Activated T-cell treated with anti-CD3 and anti-CD28 coated beads, Interleukin-2, amount 50 U/mL, for 24 hours (primary cell): ENCODE results near the gene TENT4A.

Experiments
- DNase-seq: peaks from one replicate; pipeline ENCODE4 v3.0.0-alpha.2; 2020
- H3K27ac Mint-ChIP-seq: 2 replicates; pipeline ENCODE4 v1.8.0; 2020; ENCODE audit warnings: mild to moderate bottlenecking, mixed read lengths
- H3K27me3 Mint-ChIP-seq: 2 replicates; pipeline ENCODE4 v1.8.0; 2020; ENCODE audit warnings: mixed read lengths
- H3K36me3 Mint-ChIP-seq: 2 replicates; pipeline ENCODE4 v1.8.0; 2020; ENCODE audit warnings: low read depth, mixed read lengths
- H3K4me1 Mint-ChIP-seq: 2 replicates; pipeline ENCODE4 v1.8.0; 2020; ENCODE audit warnings: low read depth, mixed read lengths
- H3K4me3 Mint-ChIP-seq: 2 replicates; pipeline ENCODE4 v1.8.0; 2020; ENCODE audit warnings: mild to moderate bottlenecking, moderate library complexity, mixed read lengths
- H3K9me3 Mint-ChIP-seq: 2 replicates; pipeline ENCODE4 v1.8.0; 2020; ENCODE audit warnings: mixed read lengths

The TENT4A gene

GRCh38 chr5:6784481-6784880 is 71.2 kb downstream of the TENT4A start:
- no peak overlapping the region for H3K4me3 Mint-ChIP-seq
- H3K27me3 Mint-ChIP-seq, result peaks cover 12% of the 10 kb centered on the region
- DNase-seq, result no peak
- peaks cover 1% of the 10 kb centered on the region for H3K4me1 Mint-ChIP-seq
- H3K36me3 Mint-ChIP-seq, result no peaks in the 10 kb centered on the region
- H3K9me3 Mint-ChIP-seq, result no peaks in the 10 kb centered on the region
- no peak overlapping the region for H3K27ac Mint-ChIP-seq

DNA sequence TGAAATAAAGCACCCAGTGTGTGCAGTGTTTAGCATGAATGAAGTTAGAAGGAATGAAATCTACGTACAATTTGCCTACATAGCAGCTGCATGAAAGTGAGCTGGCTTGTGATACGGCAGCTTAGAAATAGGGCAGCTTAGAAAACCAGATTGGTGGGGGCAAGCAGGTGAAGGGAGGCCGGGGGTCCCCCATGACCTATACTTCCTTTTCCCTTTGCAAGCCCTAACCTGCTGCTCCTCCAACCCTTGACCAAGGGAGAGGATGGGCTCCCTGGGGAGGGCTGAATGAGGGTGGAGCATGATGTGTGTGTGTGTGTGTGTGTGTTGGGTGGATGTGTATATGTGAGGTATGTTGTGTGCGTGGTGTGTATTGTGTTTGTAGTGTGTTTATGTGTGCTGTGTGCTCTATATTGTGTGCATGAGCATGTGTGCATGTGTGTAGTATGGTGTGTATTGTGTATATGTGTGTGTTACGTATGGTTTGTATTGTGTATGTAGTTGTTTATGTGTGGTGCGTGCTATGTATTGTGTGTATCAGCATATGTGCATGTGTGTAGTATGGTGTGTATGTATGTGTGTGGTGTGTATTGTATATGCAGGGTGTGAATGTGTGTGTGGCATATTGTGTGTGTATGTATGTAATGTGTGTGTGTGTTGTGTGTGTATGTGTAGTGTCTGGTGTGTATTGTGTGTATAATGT is 72.1 kb downstream of the TENT4A start:
- Mint-ChIP-seq H3K9me3 (no peaks in the 10 kb centered on the region), H3K4me3 (no peak overlapping the region), H3K4me1 (peaks cover 1% of the 10 kb centered on the region), H3K27me3 (peaks cover 16% of the 10 kb centered on the region), H3K36me3 (no peaks in the 10 kb centered on the region), H3K27ac (no peak overlapping the region)
- no peak for DNase-seq

DNA sequence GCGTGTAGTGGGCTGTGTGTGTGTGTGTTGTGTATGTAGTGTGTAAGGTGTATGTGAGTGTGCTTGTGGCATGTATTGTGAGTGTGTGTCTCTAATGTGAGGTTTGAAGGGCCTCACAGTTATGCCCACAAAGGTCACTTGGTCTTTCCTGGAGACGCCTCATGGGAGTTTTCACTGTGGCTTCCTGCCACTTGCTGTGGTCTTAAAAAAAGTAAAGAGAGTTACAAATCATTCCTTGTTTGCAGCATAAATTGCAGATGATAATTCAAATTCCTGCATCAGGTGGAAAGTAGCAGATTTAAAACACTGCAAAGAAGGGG is 72.6 kb downstream of the TENT4A start:
- no peak overlapping the region for H3K27ac Mint-ChIP-seq
- H3K36me3 Mint-ChIP-seq, result no peaks in the 10 kb centered on the region
- peaks cover 1% of the 10 kb centered on the region for H3K4me1 Mint-ChIP-seq
- DNase-seq, result no peak
- no peak overlapping the region for H3K4me3 Mint-ChIP-seq
- H3K27me3 Mint-ChIP-seq, result peaks cover 20% of the 10 kb centered on the region
- H3K9me3 Mint-ChIP-seq, result no peaks in the 10 kb centered on the region

GRCh38 chr5:6786786-6787495 is 73.7 kb downstream of the TENT4A start:
- no peak for DNase-seq
- Mint-ChIP-seq H3K27ac (no peak overlapping the region), H3K27me3 (peaks cover 25% of the 10 kb centered on the region), H3K36me3 (no peaks in the 10 kb centered on the region), H3K9me3 (no peaks in the 10 kb centered on the region), H3K4me1 (peaks cover 1% of the 10 kb centered on the region), H3K4me3 (no peak overlapping the region)

DNA sequence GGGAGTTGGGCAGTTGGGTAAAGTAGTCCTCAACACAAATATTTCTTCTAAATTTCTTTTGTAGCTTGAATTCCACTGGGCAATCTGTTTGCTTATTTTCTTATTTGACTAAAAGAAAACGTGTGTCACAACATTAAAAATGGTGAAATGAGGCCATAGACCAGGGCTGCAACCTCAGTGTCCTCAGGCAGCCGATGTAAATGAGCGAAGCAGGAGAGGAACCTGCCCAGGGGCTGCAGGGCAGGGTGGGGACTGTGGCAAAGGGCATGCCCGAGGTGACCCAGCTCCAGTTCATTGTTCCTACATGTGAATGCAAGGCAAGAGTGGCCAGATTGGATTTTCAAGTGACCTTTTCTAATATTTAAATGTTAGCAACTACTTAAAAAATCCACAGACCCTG is 74.7 kb downstream of the TENT4A start:
- peaks cover 25% of the 10 kb centered on the region for H3K27me3 Mint-ChIP-seq
- H3K4me3 Mint-ChIP-seq, result no peak overlapping the region
- H3K4me1 Mint-ChIP-seq, result peaks cover 2% of the 10 kb centered on the region
- H3K36me3 Mint-ChIP-seq, result no peaks in the 10 kb centered on the region
- H3K9me3 Mint-ChIP-seq, result no peaks in the 10 kb centered on the region
- no peak for DNase-seq
- no peak overlapping the region for H3K27ac Mint-ChIP-seq

DNA sequence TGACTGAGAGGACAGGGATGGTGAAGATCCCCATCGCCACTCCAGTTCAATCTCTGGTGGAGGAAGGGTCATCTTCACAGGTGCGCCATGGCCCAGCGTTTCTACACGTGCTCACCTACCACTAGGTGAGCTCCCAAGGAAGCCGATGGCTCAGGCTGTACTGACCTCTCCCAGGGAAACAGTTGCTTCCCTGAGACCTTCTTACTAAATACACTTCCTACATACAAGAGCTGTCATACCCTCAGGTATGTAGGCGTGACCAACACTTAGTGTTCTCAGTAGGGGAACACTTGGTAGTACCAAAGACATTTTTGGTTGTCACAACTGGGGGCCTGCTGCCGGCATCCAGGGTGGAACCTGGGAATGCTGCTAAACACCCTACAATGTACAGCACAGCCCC is 75.2 kb downstream of the TENT4A start:
- DNase-seq, result no peak
- Mint-ChIP-seq H3K4me1 (peaks cover 6% of the 10 kb centered on the region), H3K27ac (no peak overlapping the region), H3K9me3 (no peaks in the 10 kb centered on the region), H3K4me3 (no peak overlapping the region), H3K36me3 (no peaks in the 10 kb centered on the region), H3K27me3 (peaks cover 28% of the 10 kb centered on the region)

- Mint-ChIP-seq H3K36me3 (no peaks in the 10 kb centered on the region), H3K27ac (no peak overlapping the region), H3K9me3 (no peaks in the 10 kb centered on the region), H3K4me1 (peaks cover 7% of the 10 kb centered on the region), H3K27me3 (peaks cover 26% of the 10 kb centered on the region), H3K4me3 (no peak overlapping the region)
- no peak for DNase-seq
Measured at GRCh38 chr5:6788956-6789649, 75.9 kb downstream of the TENT4A start.

DNA sequence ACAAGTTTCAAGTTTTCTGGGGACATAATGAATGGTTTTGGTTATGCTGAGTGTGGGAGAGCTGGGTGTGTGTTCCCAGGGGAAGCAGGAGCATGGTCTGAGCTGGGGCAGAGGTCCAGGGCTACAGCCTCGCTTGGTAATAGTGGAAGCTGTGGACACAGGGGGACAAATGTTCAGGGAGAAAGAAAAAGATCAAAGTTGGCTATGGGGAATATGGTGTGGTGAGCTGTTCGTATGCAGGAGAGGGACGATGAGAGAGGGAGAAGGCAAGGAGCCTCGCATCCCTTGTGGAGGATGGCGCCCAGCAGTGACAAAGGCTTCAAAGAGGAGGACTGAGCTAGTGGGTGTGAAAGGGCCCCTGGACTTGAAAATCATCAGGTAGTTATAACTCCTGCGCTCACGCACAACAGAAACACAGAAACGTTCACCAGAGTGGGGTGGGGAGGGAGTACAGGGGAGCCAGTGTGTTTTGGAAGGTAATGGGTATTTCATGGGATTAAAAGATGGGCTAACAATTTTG is 77.2 kb downstream of the TENT4A start:
- H3K27ac Mint-ChIP-seq, result no peak overlapping the region
- no peaks in the 10 kb centered on the region for H3K9me3 Mint-ChIP-seq
- H3K4me3 Mint-ChIP-seq, result no peak overlapping the region
- no peaks in the 10 kb centered on the region for H3K36me3 Mint-ChIP-seq
- peaks cover 23% of the 10 kb centered on the region for H3K27me3 Mint-ChIP-seq
- DNase-seq, result no peak
- H3K4me1 Mint-ChIP-seq, result peaks cover 7% of the 10 kb centered on the region

DNA sequence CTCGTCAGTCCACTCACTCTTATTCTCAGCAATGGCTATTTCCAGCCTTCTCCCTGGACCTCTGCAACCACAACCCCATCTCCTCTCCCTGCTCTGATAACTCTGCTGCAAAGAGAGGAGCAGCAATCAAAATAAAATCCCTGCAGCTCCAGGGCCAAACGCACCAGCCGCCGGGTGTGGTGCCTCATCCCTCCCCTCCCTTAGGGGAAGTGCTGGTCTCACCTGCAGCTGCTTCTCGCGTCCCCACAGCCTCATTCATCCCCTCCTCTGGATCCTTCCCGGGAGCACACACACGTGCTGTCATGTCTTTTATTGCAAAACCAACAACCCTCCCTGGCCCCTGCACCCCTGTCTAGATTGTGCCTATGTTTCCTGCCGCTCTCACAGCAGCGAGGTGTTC is 77.8 kb downstream of the TENT4A start:
- Mint-ChIP-seq H3K4me3 (no peak overlapping the region), H3K27ac (no peak overlapping the region), H3K27me3 (peaks cover 20% of the 10 kb centered on the region), H3K9me3 (no peaks in the 10 kb centered on the region), H3K4me1 (peaks cover 6% of the 10 kb centered on the region), H3K36me3 (no peaks in the 10 kb centered on the region)
- no peak for DNase-seq

DNA sequence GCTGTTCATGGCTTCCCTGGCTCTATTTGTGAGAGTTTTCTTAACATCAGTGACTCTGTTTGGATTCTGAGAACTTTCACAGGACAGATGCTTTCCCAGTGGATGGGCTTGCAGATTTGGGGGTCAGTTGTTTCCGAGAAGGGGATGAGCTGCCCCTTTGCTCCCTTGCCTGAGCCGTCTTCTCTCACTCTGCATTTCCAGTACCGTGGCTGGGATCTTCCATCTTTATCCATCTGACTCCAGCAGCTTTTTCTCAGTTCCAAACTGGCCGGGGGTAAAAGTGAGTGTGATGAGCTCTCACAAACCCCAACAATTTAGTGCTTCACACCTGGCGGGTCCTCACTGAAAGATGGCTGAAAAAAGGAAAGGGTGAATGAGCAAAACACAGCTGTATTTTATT is 79.1 kb downstream of the TENT4A start:
- Mint-ChIP-seq H3K27me3 (peaks cover 24% of the 10 kb centered on the region), H3K4me3 (no peak overlapping the region), H3K36me3 (no peaks in the 10 kb centered on the region), H3K9me3 (no peaks in the 10 kb centered on the region), H3K27ac (no peak overlapping the region), H3K4me1 (peaks cover 6% of the 10 kb centered on the region)
- DNase-seq, result no peak

GRCh38 chr5:6792911-6793471 is 79.8 kb downstream of the TENT4A start:
- Mint-ChIP-seq H3K27me3 (peaks cover 23% of the 10 kb centered on the region), H3K4me1 (peaks cover 6% of the 10 kb centered on the region), H3K9me3 (no peaks in the 10 kb centered on the region), H3K4me3 (no peak overlapping the region), H3K36me3 (no peaks in the 10 kb centered on the region), H3K27ac (no peak overlapping the region)
- DNase-seq, result no peak

GRCh38 chr5:6801236-6801635 is 88.0 kb downstream of the TENT4A start:
- Mint-ChIP-seq H3K36me3 (no peaks in the 10 kb centered on the region), H3K4me1 (no peaks in the 10 kb centered on the region), H3K27ac (no peak overlapping the region), H3K4me3 (no peak overlapping the region), H3K27me3 (peaks cover 21% of the 10 kb centered on the region), H3K9me3 (no peaks in the 10 kb centered on the region)
- no peak for DNase-seq

DNA sequence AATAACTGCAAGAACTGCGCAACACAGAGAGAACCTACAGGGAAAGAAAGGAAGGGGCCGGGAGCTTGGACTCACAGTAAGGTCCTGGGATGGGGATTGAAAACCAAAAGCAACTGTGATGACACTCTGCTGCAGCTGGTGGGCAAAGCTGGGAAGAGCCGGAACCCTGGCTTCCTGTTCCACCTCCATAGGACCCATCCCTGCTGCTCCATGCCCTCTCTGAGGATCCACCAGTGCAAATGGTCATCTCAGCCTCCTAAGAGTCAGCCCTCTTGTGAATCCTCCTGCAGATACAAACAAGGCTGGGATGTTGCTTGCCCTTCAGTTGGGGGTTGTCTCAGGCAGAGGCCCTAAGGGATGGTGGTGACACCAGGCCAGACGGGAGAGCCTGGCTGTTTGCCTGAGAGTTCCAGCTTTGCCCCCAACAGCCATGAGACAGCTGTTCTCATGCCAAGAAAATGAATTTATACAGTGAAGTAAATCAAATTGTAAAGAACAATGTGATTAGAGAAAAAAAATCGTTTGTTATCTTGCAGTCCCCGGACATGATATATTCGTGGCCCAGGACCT is 90.8 kb downstream of the TENT4A start:
- DNase-seq, result no peak
- H3K4me1 Mint-ChIP-seq, result no peaks in the 10 kb centered on the region
- H3K27me3 Mint-ChIP-seq, result peaks cover 15% of the 10 kb centered on the region

DNA sequence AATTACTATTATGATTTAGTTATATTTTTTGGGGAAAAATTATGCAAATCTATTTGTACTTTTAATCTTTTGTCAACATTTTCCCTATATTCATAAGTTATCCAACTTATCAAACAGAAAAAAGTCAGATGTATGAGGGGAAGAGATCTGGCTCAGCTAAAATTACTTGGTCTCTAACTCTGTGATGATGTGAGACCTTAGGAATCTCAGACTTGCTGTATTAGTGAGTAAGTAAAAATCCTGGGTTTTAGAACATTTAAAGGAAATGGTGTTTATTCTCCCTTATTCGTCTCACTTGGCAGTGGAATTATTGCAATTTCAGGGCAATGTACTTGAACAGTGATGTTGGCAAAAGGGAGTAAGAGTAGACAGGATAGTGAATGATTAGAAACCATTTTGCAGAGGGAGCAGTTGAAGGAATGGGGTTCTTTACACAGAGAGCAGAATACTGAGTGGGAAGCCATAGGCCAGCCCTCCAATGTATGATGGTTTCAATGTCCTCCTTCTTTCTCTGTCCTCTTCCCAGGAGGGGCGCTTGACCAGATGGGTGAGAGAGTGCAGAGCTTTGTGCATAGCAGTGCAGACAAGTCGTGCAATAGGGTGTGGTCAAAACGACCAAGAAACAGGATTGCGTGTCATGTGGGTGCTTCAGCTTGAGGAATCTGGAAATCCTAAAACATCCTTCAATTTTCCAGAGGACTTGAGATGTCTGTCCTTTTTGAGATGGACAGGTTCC is 91.7 kb downstream of the TENT4A start:
- H3K4me3 Mint-ChIP-seq, result no peak overlapping the region
- H3K9me3 Mint-ChIP-seq, result peaks cover 5% of the 10 kb centered on the region
- no peak overlapping the region for H3K27ac Mint-ChIP-seq
- H3K36me3 Mint-ChIP-seq, result no peaks in the 10 kb centered on the region
- no peak for DNase-seq
- H3K27me3 Mint-ChIP-seq, result peaks cover 13% of the 10 kb centered on the region
- H3K4me1 Mint-ChIP-seq, result no peaks in the 10 kb centered on the region

More for the DNA sequence above, 90.8 kb downstream of the TENT4A start:
- Mint-ChIP-seq H3K9me3 (peaks cover 5% of the 10 kb centered on the region), H3K36me3 (no peaks in the 10 kb centered on the region), H3K27ac (no peak overlapping the region), H3K4me3 (no peak overlapping the region)
